ENCODE measurements around the gene MAST4.

Gene MAST4

GRCh38 chr5:66960369-66961137, 364.4 kb downstream of the MAST4 start:
- DNase-seq (ENCODE audit: low read depth, low spot score) = no peak
- H3K36me3 ChIP-seq (ENCODE audit: insufficient read depth, low read length) = no peaks in the 10 kb centered on the region
- TF ChIP-seq FOXP2 (optimal IDR thresholded peaks at IDR 0.05; ENCODE audit: control extremely low read depth, extremely low read length, insufficient read depth) = no peak
- no peak for TF ChIP-seq EZH2 (IDR thresholded peaks at IDR 0.05)
- no peak for TF ChIP-seq POLR2AphosphoS5 (IDR thresholded peaks at IDR 0.05; ENCODE audit: borderline replicate concordance, low read depth, low read length)
- H3K4me3 ChIP-seq = peak overlapping the region; percentile 61
- peak overlapping the region; percentile 60; the same call in 1 of the 2 replicates for H3K27ac ChIP-seq
- H3K9me3 ChIP-seq (ENCODE audit: low read depth, low read length) = no peaks in the 10 kb centered on the region
- H3K9ac ChIP-seq (ENCODE audit: insufficient read length) = peak overlapping the region; percentile 24

GRCh38 chr5:66963559-66963971, 367.4 kb downstream of the MAST4 start:
- Histone ChIP-seq H3K27ac (no peak overlapping the region), H3K9me3 (ENCODE audit: low read depth, low read length) (no peaks in the 10 kb centered on the region), H3K9ac (ENCODE audit: insufficient read length) (no peak overlapping the region), H3K4me3 (no peak overlapping the region), H3K36me3 (ENCODE audit: insufficient read depth, low read length) (no peaks in the 10 kb centered on the region)
- DNase-seq (ENCODE audit: low read depth, low spot score) = no peak
- no peak for TF ChIP-seq POLR2AphosphoS5 (IDR thresholded peaks at IDR 0.05; ENCODE audit: borderline replicate concordance, low read depth, low read length)
- TF ChIP-seq EZH2 (IDR thresholded peaks at IDR 0.05) = no peak
- no peak for TF ChIP-seq FOXP2 (optimal IDR thresholded peaks at IDR 0.05; ENCODE audit: control extremely low read depth, extremely low read length, insufficient read depth)

GRCh38 chr5:66966439-66966838, 370.2 kb downstream of the MAST4 start:
- Histone ChIP-seq H3K27ac (no peak overlapping the region), H3K9ac (ENCODE audit: insufficient read length) (no peak overlapping the region), H3K9me3 (ENCODE audit: low read depth, low read length) (no peaks in the 10 kb centered on the region), H3K36me3 (ENCODE audit: insufficient read depth, low read length) (no peaks in the 10 kb centered on the region), H3K4me3 (no peak overlapping the region)
- TF ChIP-seq POLR2AphosphoS5 (IDR thresholded peaks at IDR 0.05; ENCODE audit: borderline replicate concordance, low read depth, low read length) = no peak
- TF ChIP-seq FOXP2 (optimal IDR thresholded peaks at IDR 0.05; ENCODE audit: control extremely low read depth, extremely low read length, insufficient read depth) = no peak
- no peak for DNase-seq (ENCODE audit: low read depth, low spot score)

- no peaks in the 10 kb centered on the region for H3K9me3 ChIP-seq (ENCODE audit: low read depth, low read length)
- H3K27ac ChIP-seq = no peak overlapping the region
- H3K9ac ChIP-seq (ENCODE audit: insufficient read length) = no peak overlapping the region
- DNase-seq (ENCODE audit: low read depth, low spot score) = no peak
- no peak overlapping the region for H3K4me3 ChIP-seq
- TF ChIP-seq POLR2AphosphoS5 (IDR thresholded peaks at IDR 0.05; ENCODE audit: borderline replicate concordance, low read depth, low read length) (no peak), EZH2 (IDR thresholded peaks at IDR 0.05) (no peak), FOXP2 (optimal IDR thresholded peaks at IDR 0.05; ENCODE audit: control extremely low read depth, extremely low read length, insufficient read depth) (no peak)
- no peaks in the 10 kb centered on the region for H3K36me3 ChIP-seq (ENCODE audit: insufficient read depth, low read length)
These were observed 370.9 kb downstream of the MAST4 start for GRCh38 chr5:66967102-66967501.

GRCh38 chr5:66967826-66968262, 371.7 kb downstream of the MAST4 start:
- no peak overlapping the region for H3K27ac ChIP-seq
- TF ChIP-seq POLR2AphosphoS5 (IDR thresholded peaks at IDR 0.05; ENCODE audit: borderline replicate concordance, low read depth, low read length) (no peak), FOXP2 (optimal IDR thresholded peaks at IDR 0.05; ENCODE audit: control extremely low read depth, extremely low read length, insufficient read depth) (no peak), EZH2 (IDR thresholded peaks at IDR 0.05) (no peak)
- DNase-seq (ENCODE audit: low read depth, low spot score) = no peak
- H3K36me3 ChIP-seq (ENCODE audit: insufficient read depth, low read length) = no peaks in the 10 kb centered on the region
- H3K4me3 ChIP-seq = no peak overlapping the region
- H3K9ac ChIP-seq (ENCODE audit: insufficient read length) = no peak overlapping the region
- no peaks in the 10 kb centered on the region for H3K9me3 ChIP-seq (ENCODE audit: low read depth, low read length)

GRCh38 chr5:66969484-66969883, 373.3 kb downstream of the MAST4 start:
- Histone ChIP-seq H3K27ac (no peak overlapping the region), H3K9me3 (ENCODE audit: low read depth, low read length) (no peaks in the 10 kb centered on the region), H3K36me3 (ENCODE audit: insufficient read depth, low read length) (no peaks in the 10 kb centered on the region), H3K4me3 (no peak overlapping the region), H3K9ac (ENCODE audit: insufficient read length) (no peak overlapping the region)
- no peak for DNase-seq (ENCODE audit: low read depth, low spot score)
- TF ChIP-seq POLR2AphosphoS5 (IDR thresholded peaks at IDR 0.05; ENCODE audit: borderline replicate concordance, low read depth, low read length) (no peak), FOXP2 (optimal IDR thresholded peaks at IDR 0.05; ENCODE audit: control extremely low read depth, extremely low read length, insufficient read depth) (no peak), EZH2 (IDR thresholded peaks at IDR 0.05) (no peak)

- H3K36me3 ChIP-seq (ENCODE audit: insufficient read depth, low read length) = no peaks in the 10 kb centered on the region
- no peak for DNase-seq (ENCODE audit: low read depth, low spot score)
- no peak overlapping the region for H3K4me3 ChIP-seq
- no peak overlapping the region for H3K9ac ChIP-seq (ENCODE audit: insufficient read length)
- H3K9me3 ChIP-seq (ENCODE audit: low read depth, low read length) = no peaks in the 10 kb centered on the region
- TF ChIP-seq EZH2 (IDR thresholded peaks at IDR 0.05) = no peak
- TF ChIP-seq FOXP2 (optimal IDR thresholded peaks at IDR 0.05; ENCODE audit: control extremely low read depth, extremely low read length, insufficient read depth) = no peak
- TF ChIP-seq POLR2AphosphoS5 (IDR thresholded peaks at IDR 0.05; ENCODE audit: borderline replicate concordance, low read depth, low read length) = no peak
- H3K27ac ChIP-seq = no peak overlapping the region
These were observed 373.8 kb downstream of the MAST4 start for GRCh38 chr5:66969963-66970362.

- TF ChIP-seq EZH2 (IDR thresholded peaks at IDR 0.05) = no peak
- no peak for TF ChIP-seq FOXP2 (optimal IDR thresholded peaks at IDR 0.05; ENCODE audit: control extremely low read depth, extremely low read length, insufficient read depth)
- no peak for TF ChIP-seq POLR2AphosphoS5 (IDR thresholded peaks at IDR 0.05; ENCODE audit: borderline replicate concordance, low read depth, low read length)
- H3K36me3 ChIP-seq (ENCODE audit: insufficient read depth, low read length) = no peaks in the 10 kb centered on the region
- H3K9me3 ChIP-seq (ENCODE audit: low read depth, low read length) = no peaks in the 10 kb centered on the region
- DNase-seq (ENCODE audit: low read depth, low spot score) = no peak
- no peak overlapping the region for H3K27ac ChIP-seq
- H3K9ac ChIP-seq (ENCODE audit: insufficient read length) = no peak overlapping the region
- H3K4me3 ChIP-seq = no peak overlapping the region
These were observed 375.8 kb downstream of the MAST4 start for GRCh38 chr5:66972004-66972403.

Data from SK-N-MC (cell line).